HEK293 (cell line): ENCODE data around the gene BIRC6.

Source experiments
- CTCF ChIA-PET: fragments of 350-600 bp; formaldehyde crosslinking; extraction: SDS; loops from one replicate; lab custom pipeline; 2021; ENCODE audit warnings: antibody characterized with exemption; lab: Yijun Ruan, JAX
- POLR2A ChIA-PET: fragments of 300-600 bp; formaldehyde crosslinking; extraction: SDS; loops from one replicate; lab custom pipeline; 2020; ENCODE audit warnings: antibody characterized with exemption, inconsistent platforms; lab: Yijun Ruan, JAX
- H3K27ac ChIP-seq: fragments of 200-500 bp; sonication (Bioruptor generic); 2 replicates; pipeline ENCODE4 v1.5.1; 2014; ENCODE audit warnings: low read depth, low read length, control low read depth, inconsistent platforms; ENCODE audit errors: extremely low read depth
- H3K36me3 ChIP-seq, 2 experiments: fragments of 200-500 bp in 1 of 2; sonication (Bioruptor generic) in 1 of 2; 1 replicate in 1 of 2; 2 replicates in 1 of 2; pipeline ENCODE4 v1.5.1; 2014 to 2017; ENCODE audit warnings: inconsistent platforms in 2 of 2, low read length in 2 of 2; ENCODE audit not compliant: control insufficient read depth in 2 of 2, insufficient read depth in 1 of 2
- H3K4me1 ChIP-seq: fragments of 200-500 bp; sonication (Bioruptor generic); 2 replicates; pipeline ENCODE4 v1.5.1; 2014; ENCODE audit warnings: mild to moderate bottlenecking, low read length, inconsistent platforms; ENCODE audit not compliant: control insufficient read depth, insufficient read depth
- H3K4me3 ChIP-seq: 2 replicates; pipeline ENCODE4 v1.5.1; 2011; ENCODE audit warnings: low read depth, mild to moderate bottlenecking, control low read depth, low read length, moderate library complexity
- H3K9me3 ChIP-seq: fragments of 200-500 bp; sonication (Bioruptor generic); 2 replicates; pipeline ENCODE4 v1.5.1; 2014; ENCODE audit warnings: low read depth, low read length, inconsistent platforms; ENCODE audit not compliant: control insufficient read depth, insufficient read depth
- AEBP2 ChIP-seq: fragments of 450-650 bp; formaldehyde crosslinking; IDR thresholded peaks from 2 replicates; pipeline ENCODE4 v1.5.1; 2016; ENCODE audit warnings: missing biosample characterization, missing genetic modification characterization, borderline replicate concordance
- ATF2 ChIP-seq: fragments of 450-650 bp; formaldehyde crosslinking; IDR thresholded peaks from 2 replicates; pipeline ENCODE4 v1.5.1; 2016; ENCODE audit warnings: missing biosample characterization, missing genetic modification characterization, low read depth
- FEZF1 ChIP-seq: fragments of 450-650 bp; formaldehyde crosslinking; IDR thresholded peaks from 2 replicates; pipeline ENCODE4 v1.5.1; 2016; ENCODE audit warnings: missing biosample characterization, missing genetic modification characterization
- GFI1B ChIP-seq: fragments of 450-650 bp; formaldehyde crosslinking; IDR thresholded peaks from 2 replicates; pipeline ENCODE4 v1.5.1; 2016; ENCODE audit warnings: missing biosample characterization, missing genetic modification characterization
- KLF1 ChIP-seq: fragments of 450-650 bp; formaldehyde crosslinking; IDR thresholded peaks from 2 replicates; pipeline ENCODE4 v1.5.1; 2016; ENCODE audit warnings: missing biosample characterization, missing genetic modification characterization
- KLF10 ChIP-seq: fragments of 450-650 bp; IDR thresholded peaks from 2 replicates; pipeline ENCODE4 v1.5.1; 2018; ENCODE audit warnings: missing biosample characterization, mild to moderate bottlenecking, missing genetic modification characterization
- MYNN ChIP-seq: fragments of 450-650 bp; formaldehyde crosslinking; IDR thresholded peaks from 2 replicates; pipeline ENCODE4 v1.5.1; 2016; ENCODE audit warnings: missing biosample characterization, missing genetic modification characterization, borderline replicate concordance
- SETDB1 ChIP-seq: IDR thresholded peaks from one replicate; pipeline ENCODE4 v1.6.1; 2017; ENCODE audit warnings: mild to moderate bottlenecking, low read length, moderate library complexity, mixed read lengths; ENCODE audit not compliant: insufficient read length
- TRIM28 ChIP-seq: IDR thresholded peaks from 2 replicates; pipeline ENCODE4 v1.6.1; 2011; ENCODE audit warnings: low read length, control low read depth, borderline replicate concordance
- ZBTB20 ChIP-seq: fragments of 450-650 bp; formaldehyde crosslinking; IDR thresholded peaks from 2 replicates; pipeline ENCODE4 v1.5.1; 2016; ENCODE audit warnings: missing biosample characterization, missing genetic modification characterization
- ZNF148 ChIP-seq: fragments of 450-650 bp; formaldehyde crosslinking; IDR thresholded peaks from 2 replicates; pipeline ENCODE4 v1.5.0; 2017; ENCODE audit warnings: missing biosample characterization, missing genetic modification characterization, borderline replicate concordance
- ZNF214 ChIP-seq: fragments of 450-650 bp; formaldehyde crosslinking; IDR thresholded peaks from 2 replicates; pipeline ENCODE4 v1.5.1; 2017; ENCODE audit warnings: missing biosample characterization, mild to moderate bottlenecking, missing genetic modification characterization, borderline replicate concordance
- ZNF24 ChIP-seq: fragments of 450-650 bp; formaldehyde crosslinking; IDR thresholded peaks from 2 replicates; pipeline ENCODE4 v1.5.1; 2016; ENCODE audit warnings: missing biosample characterization, missing genetic modification characterization
- ZNF335 ChIP-seq: fragments of 450-650 bp; formaldehyde crosslinking; conservative IDR thresholded peaks from 2 replicates; pipeline ENCODE4 v1.5.1; 2016; ENCODE audit warnings: missing biosample characterization, missing genetic modification characterization
- ZNF433 ChIP-seq: fragments of 450-650 bp; formaldehyde crosslinking; IDR thresholded peaks from 2 replicates; pipeline ENCODE4 v1.5.1; 2016; ENCODE audit warnings: missing biosample characterization, missing genetic modification characterization, low read depth
- ZNF521 ChIP-seq: fragments of 450-650 bp; formaldehyde crosslinking; IDR thresholded peaks from 2 replicates; pipeline ENCODE4 v1.5.1; 2017; ENCODE audit warnings: missing biosample characterization, mild to moderate bottlenecking, missing genetic modification characterization
- ZNF654 ChIP-seq: fragments of 450-650 bp; formaldehyde crosslinking; IDR thresholded peaks from 2 replicates; pipeline ENCODE4 v1.5.1; 2016; ENCODE audit warnings: low read depth, missing biosample characterization, missing genetic modification characterization
- ZNF701 ChIP-seq: fragments of 450-650 bp; formaldehyde crosslinking; IDR thresholded peaks from 2 replicates; pipeline ENCODE4 v1.5.1; 2016; ENCODE audit warnings: missing biosample characterization, missing genetic modification characterization
- ZNF747 ChIP-seq: fragments of 450-650 bp; formaldehyde crosslinking; IDR thresholded peaks from 2 replicates; pipeline ENCODE4 v1.5.1; 2016; ENCODE audit warnings: missing biosample characterization, missing genetic modification characterization
- ZSCAN4 ChIP-seq: fragments of 450-650 bp; formaldehyde crosslinking; IDR thresholded peaks from 2 replicates; pipeline ENCODE4 v1.5.1; 2017; ENCODE audit warnings: missing biosample characterization, missing genetic modification characterization
- ZXDB ChIP-seq: fragments of 450-650 bp; formaldehyde crosslinking; IDR thresholded peaks from 2 replicates; pipeline ENCODE4 v1.5.1; 2016; ENCODE audit warnings: missing biosample characterization, missing genetic modification characterization
- TF ChIP-seq, protein P1 (sequence below): fragments of 450-650 bp; formaldehyde crosslinking; IDR thresholded peaks from 2 replicates; pipeline ENCODE4 v1.5.1; 2016; ENCODE audit warnings: missing biosample characterization, missing genetic modification characterization

Gene BIRC6

GRCh38 chr2:32663864-32664263 is 307.0 kb downstream of the BIRC6 start:
- TF ChIP-seq GFI1B (no peak), KLF1 (tag by site-specific recombination) (no peak), SETDB1 (no peak), MYNN (tag by site-specific recombination) (no peak), FEZF1 (tag by site-specific recombination) (no peak), ZNF148 (tag by site-specific recombination) (no peak), AEBP2 (tag by site-specific recombination) (no peak), TRIM28 (no peak), ZNF521 (tag by site-specific recombination) (no peak), KLF10 (tag by site-specific recombination) (no peak), ZNF24 (no peak), ZNF654 (tag by site-specific recombination) (no peak), ZNF701 (no peak), ATF2 (no peak), ZNF214 (tag by site-specific recombination) (no peak)
- TF ChIP-seq, protein P1, sequence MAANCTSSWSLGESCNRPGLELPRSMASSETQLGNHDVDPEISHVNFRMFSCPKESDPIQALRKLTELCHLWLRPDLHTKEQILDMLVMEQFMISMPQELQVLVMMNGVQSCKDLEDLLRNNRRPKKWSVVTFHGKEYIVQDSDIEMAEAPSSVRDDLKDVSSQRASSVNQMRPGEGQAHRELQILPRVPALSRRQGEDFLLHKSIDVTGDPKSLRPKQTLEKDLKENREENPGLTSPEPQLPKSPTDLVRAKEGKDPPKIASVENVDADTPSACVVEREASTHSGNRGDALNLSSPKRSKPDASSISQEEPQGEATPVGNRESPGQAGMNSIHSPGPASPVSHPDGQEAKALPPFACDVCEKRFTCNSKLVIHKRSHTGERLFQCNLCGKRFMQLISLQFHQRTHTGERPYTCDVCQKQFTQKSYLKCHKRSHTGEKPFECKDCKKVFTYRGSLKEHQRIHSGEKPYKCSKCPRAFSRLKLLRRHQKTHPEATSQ (tag by site-specific recombination), result no peak
- ChIA-PET POLR2A (no interaction called here), CTCF (no interaction called here)

GRCh38 chr2:32666704-32667103 is 309.9 kb downstream of the BIRC6 start:
- Histone ChIP-seq H3K36me3 (peaks cover 0 to 3% of the 10 kb centered on the region in 2 experiments; a peak in 2 of 3 replicates), H3K9me3 (no peaks in the 10 kb centered on the region), H3K4me1 (no peaks in the 10 kb centered on the region), H3K4me3 (no peak overlapping the region), H3K27ac (no peak overlapping the region)
- ChIA-PET CTCF (no interaction called here), POLR2A (no interaction called here)
- TF ChIP-seq ZSCAN4 (tag by site-specific recombination) (no peak), ZNF747 (tag by site-specific recombination) (no peak), ZXDB (tag by site-specific recombination) (no peak), ZNF335 (tag by site-specific recombination) (no peak), ZNF433 (tag by site-specific recombination) (no peak), ZBTB20 (tag by site-specific recombination) (no peak)
- TF ChIP-seq, all 188 proteins: peak for 0

More at GRCh38 chr2:32663864-32664263, 307.0 kb downstream of the BIRC6 start:
- H3K4me3 ChIP-seq, result no peak overlapping the region
- no peaks in the 10 kb centered on the region for H3K4me1 ChIP-seq
- H3K9me3 ChIP-seq, result no peaks in the 10 kb centered on the region
- no peak overlapping the region for H3K27ac ChIP-seq
- peaks cover 0 to 3% of the 10 kb centered on the region in 2 experiments; a peak in 2 of 3 replicates for H3K36me3 ChIP-seq
